ENCODE measurements around the gene PDIA5.

DNA sequence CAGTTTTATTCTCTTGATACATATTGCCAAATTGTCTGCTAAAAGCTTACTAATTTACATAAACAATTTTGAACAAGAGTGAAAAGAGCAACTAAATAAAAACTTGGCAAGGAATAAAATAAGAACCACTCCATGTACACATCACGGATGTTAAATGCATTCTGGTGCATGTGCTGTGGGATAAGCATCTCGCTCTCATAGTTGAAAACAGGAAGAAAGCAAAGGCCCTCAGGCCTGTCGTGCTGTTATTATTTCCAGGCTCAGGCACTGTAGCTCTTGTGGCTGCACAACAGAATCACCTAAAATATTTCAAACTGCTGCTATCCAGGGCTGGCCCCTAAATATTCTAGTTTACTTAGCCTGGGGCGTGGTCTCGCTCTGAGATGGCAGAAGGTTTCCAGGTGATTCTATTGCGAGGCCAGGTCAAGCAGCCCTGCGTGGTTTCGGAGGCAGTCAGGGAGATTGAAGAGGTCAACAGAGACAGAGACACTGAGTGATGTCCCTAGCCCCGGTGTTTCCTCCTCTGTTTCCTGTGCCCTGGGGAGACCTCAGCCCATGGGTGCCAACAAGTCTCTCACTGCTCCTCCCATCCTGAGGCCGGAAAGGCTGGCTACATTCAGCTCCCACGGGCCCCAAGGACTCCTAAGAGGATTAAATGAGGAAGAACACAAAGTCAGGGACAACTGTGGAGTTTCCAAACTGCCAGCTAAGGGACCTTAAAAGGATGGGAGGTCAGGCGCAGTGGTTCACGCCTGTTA is 18.2 kb upstream of the PDIA5 start:
- TF ChIP-seq CREM (CRISPR knock-in tag; IDR thresholded peaks at IDR 0.05) (no peak), MAX (CRISPR knock-in tag; IDR thresholded peaks at IDR 0.05) (no peak), ARID4B (CRISPR knock-in tag; IDR thresholded peaks at IDR 0.05; ENCODE audit: borderline replicate concordance) (no peak), SP1 (CRISPR knock-in tag; conservative IDR thresholded peaks at IDR 0.05) (no peak), ZNF121 (CRISPR knock-in tag; IDR thresholded peaks at IDR 0.05) (no peak), GABPB1 (CRISPR knock-in tag; IDR thresholded peaks at IDR 0.05) (no peak), ZBTB21 (CRISPR knock-in tag; IDR thresholded peaks at IDR 0.05; ENCODE audit: borderline replicate concordance) (no peak), FOXP1 (CRISPR knock-in tag; IDR thresholded peaks at IDR 0.05; ENCODE audit: borderline replicate concordance) (no peak), NR3C1 (CRISPR knock-in tag; conservative IDR thresholded peaks at IDR 0.05; ENCODE audit: low read depth) (no peak), NR1H2 (CRISPR knock-in tag; IDR thresholded peaks at IDR 0.05) (no peak), RELA (CRISPR knock-in tag; IDR thresholded peaks at IDR 0.05; ENCODE audit: borderline replicate concordance) (no peak), ZNF263 (CRISPR knock-in tag; IDR thresholded peaks at IDR 0.05; ENCODE audit: low read depth) (no peak)
- TF ChIP-seq, protein P1, sequence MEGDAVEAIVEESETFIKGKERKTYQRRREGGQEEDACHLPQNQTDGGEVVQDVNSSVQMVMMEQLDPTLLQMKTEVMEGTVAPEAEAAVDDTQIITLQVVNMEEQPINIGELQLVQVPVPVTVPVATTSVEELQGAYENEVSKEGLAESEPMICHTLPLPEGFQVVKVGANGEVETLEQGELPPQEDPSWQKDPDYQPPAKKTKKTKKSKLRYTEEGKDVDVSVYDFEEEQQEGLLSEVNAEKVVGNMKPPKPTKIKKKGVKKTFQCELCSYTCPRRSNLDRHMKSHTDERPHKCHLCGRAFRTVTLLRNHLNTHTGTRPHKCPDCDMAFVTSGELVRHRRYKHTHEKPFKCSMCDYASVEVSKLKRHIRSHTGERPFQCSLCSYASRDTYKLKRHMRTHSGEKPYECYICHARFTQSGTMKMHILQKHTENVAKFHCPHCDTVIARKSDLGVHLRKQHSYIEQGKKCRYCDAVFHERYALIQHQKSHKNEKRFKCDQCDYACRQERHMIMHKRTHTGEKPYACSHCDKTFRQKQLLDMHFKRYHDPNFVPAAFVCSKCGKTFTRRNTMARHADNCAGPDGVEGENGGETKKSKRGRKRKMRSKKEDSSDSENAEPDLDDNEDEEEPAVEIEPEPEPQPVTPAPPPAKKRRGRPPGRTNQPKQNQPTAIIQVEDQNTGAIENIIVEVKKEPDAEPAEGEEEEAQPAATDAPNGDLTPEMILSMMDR (IDR thresholded peaks at IDR 0.05): no peak
- TF ChIP-seq, protein P2, sequence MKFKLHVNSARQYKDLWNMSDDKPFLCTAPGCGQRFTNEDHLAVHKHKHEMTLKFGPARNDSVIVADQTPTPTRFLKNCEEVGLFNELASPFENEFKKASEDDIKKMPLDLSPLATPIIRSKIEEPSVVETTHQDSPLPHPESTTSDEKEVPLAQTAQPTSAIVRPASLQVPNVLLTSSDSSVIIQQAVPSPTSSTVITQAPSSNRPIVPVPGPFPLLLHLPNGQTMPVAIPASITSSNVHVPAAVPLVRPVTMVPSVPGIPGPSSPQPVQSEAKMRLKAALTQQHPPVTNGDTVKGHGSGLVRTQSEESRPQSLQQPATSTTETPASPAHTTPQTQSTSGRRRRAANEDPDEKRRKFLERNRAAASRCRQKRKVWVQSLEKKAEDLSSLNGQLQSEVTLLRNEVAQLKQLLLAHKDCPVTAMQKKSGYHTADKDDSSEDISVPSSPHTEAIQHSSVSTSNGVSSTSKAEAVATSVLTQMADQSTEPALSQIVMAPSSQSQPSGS (CRISPR knock-in tag; IDR thresholded peaks at IDR 0.05; ENCODE audit: borderline replicate concordance, low read depth): no peak

Data from WTC11 (cell line).